AG04450 (cell line): ENCODE measurements around the gene COL23A1. TPM values are rescaled to one million over a fixed set of nuclear protein-coding genes. Genes with fewer than 3 reads are reported as not detected.

Experiments
- CTCF ChIA-PET: fragments of 300-600, 350-600 bp; formaldehyde crosslinking; extraction: SDS; loops from one replicate; lab custom pipeline; 2022; ENCODE audit warnings: antibody characterized with exemption, inconsistent platforms; lab: Charles Lee
- POLR2A ChIA-PET: fragments of 350-600 bp; formaldehyde crosslinking; extraction: SDS; loops from one replicate; lab custom pipeline; 2021; ENCODE audit warnings: antibody characterized with exemption, inconsistent platforms; lab: Yijun Ruan, JAX
- DNase-seq: peaks from one replicate; pipeline ENCODE4 v3.0.0-alpha.2; 2011; ENCODE audit warnings: low read depth, low spot score
- H3K27ac ChIP-seq: one replicate; pipeline ENCODE4 v1.5.1; 2012; ENCODE audit warnings: low read depth, low read length, control low read depth
- H3K27me3 ChIP-seq: one replicate; pipeline ENCODE4 v1.6.0; 2012; ENCODE audit warnings: low read length; ENCODE audit not compliant: control insufficient read depth, insufficient read depth
- H3K4me3 ChIP-seq: 2 replicates; pipeline ENCODE4 v1.5.1; 2011; ENCODE audit warnings: mild to moderate bottlenecking, low read depth, low read length, control low read depth
- H3K9me3 ChIP-seq: 2 replicates; pipeline ENCODE4 v1.5.1; 2012; ENCODE audit warnings: low read length; ENCODE audit not compliant: control insufficient read depth, insufficient read depth
- CTCF ChIP-seq: IDR thresholded peaks from 2 replicates; pipeline ENCODE4 v1.5.1; 2011; ENCODE audit warnings: low read depth, low read length, control low read depth, inconsistent platforms
- polyA plus RNA-seq: library from polyadenylated mRNA; depleted of rRNA; stranded (reverse); fragments of >200 nt; gene quantifications from 2 replicates; pipeline ENCODE4 v1.2.3, GENCODE V29; 2011

Gene COL23A1
- polyA plus RNA-seq, 1 experiment, result not detected

- H3K27ac ChIP-seq, result no peak overlapping the region
- ChIA-PET POLR2A (no interaction called here), CTCF (no interaction called here)
- H3K4me3 ChIP-seq, result no peak overlapping the region
- DNase-seq, result no peak
- H3K9me3 ChIP-seq, result peaks cover 23% of the 10 kb centered on the region
- no peak for TF ChIP-seq CTCF
- no peaks in the 10 kb centered on the region for H3K27me3 ChIP-seq
These were observed 248.9 kb downstream of the COL23A1 start for GRCh38 chr5:178341091-178341850.

DNA sequence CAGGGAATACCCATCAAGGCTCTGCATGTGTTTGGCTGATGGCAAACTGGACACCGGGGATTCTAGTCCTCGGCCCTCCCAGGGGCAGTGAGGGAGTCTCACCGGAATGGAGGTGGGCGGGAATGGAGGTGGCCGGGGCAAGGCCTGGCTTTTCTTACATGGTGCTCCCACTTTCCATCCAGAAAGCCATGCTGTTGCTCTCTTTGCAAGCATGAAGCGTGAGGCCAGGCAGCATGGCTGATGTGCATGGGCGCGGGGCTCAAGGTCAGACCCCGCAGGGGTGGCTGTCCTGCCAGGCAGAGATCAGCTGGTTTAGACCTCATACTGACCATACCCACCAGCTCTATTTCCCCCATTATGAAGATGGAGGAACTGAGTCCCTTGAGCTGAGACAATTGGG is 249.6 kb downstream of the COL23A1 start:
- POLR2A ChIA-PET, result no interaction called here

GRCh38 chr5:178340187-178340586 is 250.0 kb downstream of the COL23A1 start:
- TF ChIP-seq CTCF, result no peak
- H3K27ac ChIP-seq, result no peak overlapping the region
- ChIA-PET CTCF (no interaction called here), POLR2A (no interaction called here)
- peaks cover 23% of the 10 kb centered on the region for H3K9me3 ChIP-seq
- no peak for DNase-seq
- no peak overlapping the region for H3K4me3 ChIP-seq
- H3K27me3 ChIP-seq, result no peaks in the 10 kb centered on the region

More for the DNA sequence above, 249.6 kb downstream of the COL23A1 start:
- TF ChIP-seq CTCF, result no peak
- no peaks in the 10 kb centered on the region for H3K27me3 ChIP-seq
- CTCF ChIA-PET, result no interaction called here
- peaks cover 23% of the 10 kb centered on the region for H3K9me3 ChIP-seq
- no peak for DNase-seq
- H3K27ac ChIP-seq, result no peak overlapping the region
- no peak overlapping the region for H3K4me3 ChIP-seq

GRCh38 chr5:178339272-178339671 is 250.9 kb downstream of the COL23A1 start:
- ChIA-PET CTCF (no interaction called here), POLR2A (no interaction called here)
- H3K27me3 ChIP-seq, result no peaks in the 10 kb centered on the region
- H3K27ac ChIP-seq, result no peak overlapping the region
- no peak for DNase-seq
- H3K9me3 ChIP-seq, result peaks cover 24% of the 10 kb centered on the region
- TF ChIP-seq CTCF, result no peak
- H3K4me3 ChIP-seq, result no peak overlapping the region

DNA sequence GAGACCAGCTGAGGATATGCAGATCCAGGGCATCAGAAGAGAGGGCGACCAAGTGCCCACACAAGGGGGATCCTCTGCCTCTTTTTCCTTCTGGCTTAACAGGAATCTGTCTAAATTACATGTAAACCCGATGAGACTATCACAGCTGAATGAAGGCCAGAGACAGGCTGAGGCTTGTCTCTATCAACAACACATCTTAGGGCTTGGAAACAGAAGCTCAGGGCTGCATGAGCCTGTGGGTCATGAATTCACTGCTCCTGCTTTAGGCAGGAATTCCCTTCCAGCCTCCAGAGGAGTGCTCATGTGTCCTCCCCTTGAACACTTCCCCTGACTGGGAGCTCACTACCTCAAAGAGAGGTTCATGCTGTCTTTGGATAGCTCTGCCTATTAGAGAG is 251.4 kb downstream of the COL23A1 start:
- ChIA-PET CTCF (no interaction called here), POLR2A (no interaction called here)
- Histone ChIP-seq H3K4me3 (no peak overlapping the region), H3K9me3 (peaks cover 29% of the 10 kb centered on the region), H3K27ac (no peak overlapping the region), H3K27me3 (no peaks in the 10 kb centered on the region)
- DNase-seq, result no peak
- TF ChIP-seq CTCF, result no peak
